ENCODE data around the gene ARHGAP36. TPM values are rescaled to one million over a fixed set of nuclear protein-coding genes. Genes with fewer than 3 reads are reported as not detected.
A peak's percentile ranks its signal among the peaks of the same experiment; 100 is the strongest.

Gene ARHGAP36
- polyA plus RNA-seq, 4 donors, result 0.09 to 0.10 TPM; not detected in 2

DNA sequence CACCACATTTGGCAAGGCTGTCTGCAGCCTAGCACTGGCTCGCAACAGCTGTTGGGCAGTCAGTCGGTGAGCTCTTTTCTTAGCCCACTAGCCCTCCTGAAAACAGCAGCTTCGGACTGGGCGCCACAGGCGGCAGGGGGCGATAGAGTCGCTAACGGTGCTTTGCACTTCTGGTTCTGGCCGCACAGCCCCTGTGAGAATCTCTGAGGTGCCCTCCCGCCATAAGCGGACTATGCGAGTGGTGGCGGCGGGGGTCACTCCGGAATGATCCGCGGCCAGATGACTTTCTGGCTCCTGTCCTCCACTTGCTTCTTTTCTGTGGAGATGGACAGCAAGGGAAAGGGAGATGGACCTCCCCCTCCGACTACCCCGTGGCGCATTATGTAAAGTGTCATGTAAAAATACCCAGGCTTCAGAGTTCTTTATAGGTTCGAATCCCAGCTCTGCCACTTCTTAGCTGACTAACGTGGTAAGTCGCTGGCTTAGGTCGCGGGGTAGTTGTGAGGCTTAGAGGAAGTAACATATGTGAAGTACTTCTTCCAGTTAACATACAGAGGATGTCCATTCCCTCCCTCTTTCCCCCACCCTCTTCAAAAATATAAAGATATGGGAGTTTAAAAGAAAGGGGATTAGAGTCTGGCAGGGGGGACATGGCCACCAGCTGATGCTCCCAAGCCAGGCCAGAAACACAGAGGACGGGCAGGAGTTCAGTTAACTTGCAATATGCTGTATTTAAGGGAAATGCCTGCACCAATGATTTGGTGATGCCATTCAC lies 11.0 kb downstream of the ARHGAP36 start:
- DNase-seq (ENCODE audit: low read depth in 4 of 4, low spot score in 3 of 4), result peak in 1 of 4 donors; percentile 12

DNA sequence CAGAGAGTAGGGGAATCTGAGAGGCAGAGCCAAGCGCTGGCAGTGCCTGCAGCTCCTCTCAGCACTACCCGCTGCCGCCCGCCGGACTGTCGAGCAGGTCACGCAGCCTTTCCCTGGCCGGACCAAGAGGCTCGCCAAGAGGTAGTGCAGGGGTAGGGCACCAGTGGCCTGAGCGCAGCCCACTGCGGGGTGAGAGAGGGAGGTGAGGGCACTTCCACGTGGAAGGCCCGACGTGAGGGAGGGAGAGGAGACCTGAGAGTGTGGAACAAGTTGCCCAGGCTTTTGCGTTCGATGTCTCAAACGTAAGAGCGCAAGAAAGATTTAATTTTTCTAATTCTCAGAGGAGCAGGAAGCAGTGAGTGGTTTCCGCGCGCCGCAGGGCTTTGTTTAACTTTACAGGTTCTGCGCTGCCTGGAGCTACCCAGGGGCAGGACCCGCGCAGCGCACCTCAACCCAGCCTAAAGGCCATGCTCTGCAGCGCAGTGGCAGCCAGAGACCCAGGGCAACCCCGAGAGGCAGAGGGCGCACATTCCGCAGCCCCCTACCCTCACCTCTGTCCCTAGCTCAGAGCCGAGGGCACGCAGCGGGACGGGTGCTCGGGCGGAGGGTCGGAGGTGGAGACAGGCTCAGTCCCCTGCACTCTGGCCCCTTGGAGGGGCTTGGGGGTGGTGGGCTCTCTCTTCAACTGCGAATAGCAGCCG lies 14.9 kb downstream of the ARHGAP36 start:
- DNase-seq (ENCODE audit: low read depth in 4 of 4, low spot score in 3 of 4), result no peak

DNA sequence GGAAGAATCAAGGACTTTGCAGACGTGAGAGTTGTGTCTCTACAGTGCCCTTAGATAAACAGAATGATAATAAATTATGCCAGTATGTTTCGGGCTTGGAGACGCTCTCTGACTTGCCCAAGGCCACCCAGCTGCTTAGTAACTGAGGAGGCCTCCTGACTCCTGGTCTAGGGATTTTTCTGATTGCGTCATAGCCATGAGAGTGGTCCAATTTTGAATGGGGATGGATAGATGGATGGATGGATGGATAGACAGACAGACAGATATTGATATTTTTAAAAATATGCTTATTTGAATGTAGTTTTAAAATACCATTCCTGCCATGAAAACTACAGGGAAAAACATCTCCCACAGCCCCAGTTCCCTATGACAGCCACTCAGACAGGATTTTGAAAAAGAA lies 15.5 kb downstream of the ARHGAP36 start:
- DNase-seq (ENCODE audit: low read depth in 4 of 4, low spot score in 3 of 4), result no peak

DNA sequence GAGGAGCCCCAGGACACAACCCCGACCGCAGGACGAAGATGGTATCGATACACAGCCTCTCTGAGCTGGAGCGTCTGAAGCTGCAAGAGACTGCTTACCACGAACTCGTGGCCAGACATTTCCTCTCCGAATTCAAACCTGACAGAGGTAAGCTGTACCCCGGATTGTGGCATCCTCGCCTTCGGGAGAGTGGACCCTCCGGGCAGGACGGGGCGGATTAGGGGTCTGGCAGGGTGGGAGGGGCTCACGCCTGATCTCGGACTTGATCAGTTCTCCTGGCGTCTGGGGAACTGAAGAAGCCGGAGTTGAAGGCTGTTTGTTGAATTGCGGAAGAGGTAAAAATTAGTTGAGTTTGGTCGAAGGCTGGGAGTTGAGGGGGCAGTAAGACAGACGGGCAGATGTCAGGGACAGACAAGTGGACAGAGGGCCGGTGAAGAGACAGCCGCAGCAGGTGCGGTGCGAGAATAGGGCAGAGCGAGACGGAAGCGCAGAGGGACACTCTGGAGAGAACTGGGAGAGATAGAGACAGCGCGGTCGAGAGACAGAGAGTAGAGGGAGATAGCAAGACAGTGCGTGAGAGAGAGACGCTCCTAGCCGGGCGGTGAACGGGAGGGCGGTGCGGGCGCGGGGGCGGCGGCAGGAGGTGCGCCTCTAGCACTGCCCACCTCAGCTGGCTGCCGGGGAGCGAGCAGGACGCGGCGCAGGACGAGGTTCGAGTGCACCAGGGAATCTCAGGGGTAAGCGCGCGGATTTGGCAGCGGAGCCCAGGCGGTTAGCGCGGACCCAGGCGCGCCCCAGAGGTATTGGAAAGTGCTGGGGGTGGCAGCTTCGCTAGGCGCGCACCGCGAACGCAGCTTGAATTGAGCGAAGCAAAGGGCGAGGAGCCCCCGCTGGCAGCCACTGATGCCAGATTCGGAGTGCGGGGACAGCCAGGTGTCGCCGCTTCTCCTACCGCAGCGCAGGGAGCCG lies 23.9 kb downstream of the ARHGAP36 start:
- no peak for DNase-seq (ENCODE audit: low read depth in 4 of 4, low spot score in 3 of 4)

DNA sequence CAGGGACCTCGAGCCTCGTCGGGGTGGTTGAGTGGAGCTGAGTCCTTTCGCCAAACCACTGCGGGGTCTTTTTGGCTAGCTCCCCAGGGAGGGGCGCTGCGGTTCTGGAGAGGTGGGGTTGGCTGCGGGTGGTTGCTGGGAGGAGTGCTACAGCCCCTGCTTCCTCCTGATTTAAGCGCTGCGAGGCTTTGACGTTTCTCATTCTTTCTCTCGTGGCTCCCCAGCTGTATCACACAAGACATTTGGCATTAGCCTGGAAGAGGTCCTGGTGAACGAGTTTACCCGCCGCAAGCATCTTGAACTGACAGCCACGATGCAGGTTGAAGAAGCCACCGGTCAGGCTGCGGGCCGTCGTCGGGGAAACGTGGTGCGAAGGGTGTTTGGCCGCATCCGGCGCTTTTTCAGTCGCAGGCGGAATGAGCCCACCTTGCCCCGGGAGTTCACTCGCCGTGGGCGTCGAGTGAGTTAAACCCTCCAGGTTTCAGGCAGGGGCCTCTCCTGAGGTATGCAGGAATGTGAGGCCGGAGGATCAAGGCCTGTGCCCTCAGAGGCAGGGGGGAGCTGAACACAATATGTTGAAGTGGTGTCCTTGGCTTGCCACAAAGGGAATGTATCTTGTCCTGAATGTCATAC lies 25.5 kb downstream of the ARHGAP36 start:
- DNase-seq (ENCODE audit: low read depth in 4 of 4, low spot score in 3 of 4), result no peak

DNA sequence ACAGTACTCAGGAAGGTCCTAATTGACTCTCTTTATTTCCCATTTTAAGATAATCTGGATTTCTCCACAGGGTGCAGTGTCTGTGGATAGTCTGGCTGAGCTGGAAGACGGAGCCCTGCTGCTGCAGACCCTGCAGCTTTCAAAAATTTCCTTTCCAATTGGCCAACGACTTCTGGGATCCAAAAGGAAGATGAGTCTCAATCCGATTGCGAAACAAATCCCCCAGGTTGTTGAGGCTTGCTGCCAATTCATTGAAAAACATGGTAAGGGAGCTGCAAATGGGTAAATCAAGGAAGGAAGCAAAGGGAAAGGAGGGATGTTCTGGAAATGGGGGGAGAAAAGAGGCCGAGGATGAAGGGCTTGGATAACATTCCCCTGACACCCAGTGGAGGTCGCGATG lies 26.0 kb downstream of the ARHGAP36 start:
- no peak for DNase-seq (ENCODE audit: low read depth in 4 of 4, low spot score in 3 of 4)

DNA sequence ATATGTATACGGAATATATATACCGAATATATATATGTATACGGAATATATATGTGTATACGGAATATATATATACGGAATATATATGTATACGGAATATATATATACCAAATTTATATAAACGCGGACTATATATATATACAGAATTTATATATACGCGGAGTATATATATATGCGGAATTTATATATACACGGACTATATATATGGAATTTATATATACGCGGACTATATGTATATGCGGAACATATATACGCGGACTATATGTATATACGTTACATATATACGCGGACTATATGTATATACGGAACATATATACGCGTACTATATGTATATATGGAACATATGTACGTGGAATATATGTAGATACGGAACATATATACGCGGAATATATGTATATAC lies 78.6 kb downstream of the ARHGAP36 start:
- DNase-seq (ENCODE audit: low read depth in 4 of 4, low spot score in 3 of 4), result no peak

DNA sequence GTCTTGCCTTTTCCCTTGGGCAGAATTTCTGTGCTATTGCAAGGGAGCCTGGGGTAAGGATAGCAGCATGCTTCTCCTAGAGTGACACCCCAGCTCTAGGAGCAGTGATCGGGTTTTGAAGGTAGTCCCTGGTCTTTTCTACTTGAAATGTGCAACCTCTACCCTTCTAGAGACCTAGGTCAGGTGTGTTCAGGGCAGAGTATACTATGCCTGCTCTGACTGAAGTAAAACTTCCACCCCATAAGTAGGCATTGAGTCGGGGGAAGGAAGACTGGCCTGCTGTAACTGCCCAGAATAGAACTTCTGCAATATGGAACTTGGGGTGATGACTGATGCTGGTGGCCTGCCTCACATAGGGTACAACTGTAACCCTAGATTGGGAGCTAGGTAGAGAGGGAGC lies 80.9 kb downstream of the ARHGAP36 start:
- DNase-seq (ENCODE audit: low read depth in 4 of 4, low spot score in 3 of 4), result no peak

Other genes starting within 250 kb of the ARHGAP36 start
- 10 to 100 TPM in 3 of 4 donors, 1 to 10 TPM in 1; 5.1 to 22.0 (median 19.9) TPM for gene ENOX2, start 155.1 kb upstream of the ARHGAP36 start, polyA plus RNA-seq (ENCODE audit: insufficient read length in 4 of 4)
- 10 to 100 TPM; 18.2 to 26.4 (median 21.3) TPM for gene IGSF1, start 231.0 kb downstream of the ARHGAP36 start, polyA plus RNA-seq (ENCODE audit: insufficient read length in 4 of 4)